Hepatocyte (in vitro differentiated cells): ENCODE results near the gene ADORA3.

Experiments
- CTCF ChIP-seq: fragments of 200-600 bp; sonication (generic); IDR thresholded peaks from 2 replicates; pipeline ENCODE4 v1.5.1; 2016; ENCODE audit warnings: antibody characterized with exemption, mild to moderate bottlenecking; ENCODE audit not compliant: poor library complexity
- EZH2phosphoT487 ChIP-seq: fragments of 200-600 bp; sonication (generic); IDR thresholded peaks from one replicate; pipeline ENCODE4 v1.6.1; 2018; ENCODE audit warnings: antibody characterized with exemption, mild to moderate bottlenecking, low read depth, moderate library complexity; ENCODE audit not compliant: unreplicated experiment, severe bottlenecking

- no peak for TF ChIP-seq CTCF
- no peak for TF ChIP-seq EZH2phosphoT487
Measured at GRCh38 chr1:111471538-111471937, 31.9 kb downstream of the ADORA3 start.
